ENCODE measurements around the gene HACD3. TPM values are rescaled to one million over a fixed set of nuclear protein-coding genes. Genes with fewer than 3 reads are reported as not detected.

HACD3 gene
- total and polyA plus RNA-seq, 2 of the 13 experiments (the other 11 are each of a cell fraction or from before 2014, with no cell fraction given): 73.6 to 161 TPM

- TF ChIP-seq TIGD3 (CRISPR knock-in tag; IDR thresholded peaks at IDR 0.05; ENCODE audit: borderline replicate concordance) (no peak; the same call in 1 of the 2 replicates), ZMYM4 (CRISPR knock-in tag; IDR thresholded peaks at IDR 0.05) (peak; percentile 48), ASH2L (IDR thresholded peaks at IDR 0.05; ENCODE audit: insufficient read length, low read depth, low read length) (peak; percentile 81), ZNF782 (CRISPR knock-in tag; IDR thresholded peaks at IDR 0.05; ENCODE audit: borderline replicate concordance) (peak; percentile 78; the same call in 1 of the 2 replicates), ZNF687 (CRISPR knock-in tag; IDR thresholded peaks at IDR 0.05) (peak; percentile 97), PREB (CRISPR knock-in tag; IDR thresholded peaks at IDR 0.05) (peak; percentile 81), ZNF646 (CRISPR knock-in tag; IDR thresholded peaks at IDR 0.05) (peak; percentile 20; the same call in 1 of the 2 replicates), RARA (CRISPR knock-in tag; IDR thresholded peaks at IDR 0.05) (peak; percentile 24), KDM3A (CRISPR knock-in tag; IDR thresholded peaks at IDR 0.05; ENCODE audit: low read depth) (peak; percentile 51; the same call in 1 of the 2 replicates), RBM22 (optimal IDR thresholded peaks at IDR 0.05; ENCODE audit: low read length) (no peak), ZNF691 (CRISPR knock-in tag; IDR thresholded peaks at IDR 0.05; ENCODE audit: borderline replicate concordance, low read depth) (peak; percentile 83; the same call in 1 of the 2 replicates)
Observed at GRCh38 chr15:65530318-65531111, at the start of gene HACD3 (continued).

All from HepG2 (cell line).